GM18951 (cell line): Measurements from ENCODE around the gene ZNF146.
"Not testable (repeated sequence)": the region's sequence is repeated elsewhere in the genome, so short reads cannot be mapped to it uniquely, and the experiment has no call there.

ENCODE experiments used
- POLR2A ChIP-seq: IDR thresholded peaks from 4 replicates; pipeline ENCODE4 v1.6.1; 2011; ENCODE audit warnings: mild to moderate bottlenecking; ENCODE audit not compliant: insufficient read length, insufficient read depth; ENCODE audit errors: extremely low read depth
- in situ Hi-C: fragments of 300-500 bp; cut with MboI; formaldehyde crosslinking; loops from one replicate; pipeline ENCODE4 v1.12.0; 2022; ENCODE audit warnings: low sequenced_read_pairs, mixed read lengths, inconsistent platforms; ENCODE audit not compliant: unreplicated experiment

Gene ZNF146

GRCh38 chr19:36209372-36209771 is 5.5 kb upstream of the ZNF146 start:
- no peak for TF ChIP-seq POLR2A
- in situ Hi-C loops, result no loop called here

DNA sequence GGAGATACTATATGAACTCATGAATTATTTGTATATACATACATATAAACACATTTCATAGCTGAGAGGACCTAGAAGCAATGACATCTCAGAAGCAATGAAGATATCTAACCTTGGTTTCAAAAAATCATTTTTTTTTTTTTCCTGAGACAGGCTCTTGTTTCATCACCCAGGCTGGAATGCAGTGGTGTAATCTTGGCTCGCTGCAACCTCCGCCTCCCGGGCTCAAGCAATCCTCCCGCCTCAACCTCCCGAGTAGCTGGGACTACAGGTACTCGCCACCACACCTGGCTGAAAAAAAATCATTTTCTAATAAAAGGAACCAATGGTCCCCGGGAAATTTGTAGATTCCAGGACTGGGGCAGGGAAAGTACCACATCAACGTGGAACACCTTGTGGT is 4.4 kb upstream of the ZNF146 start:
- TF ChIP-seq POLR2A, result no peak
- in situ Hi-C loops, result no loop called here

- no peak for TF ChIP-seq POLR2A
- in situ Hi-C loops, result no loop called here
These were observed 2.0 kb upstream of the ZNF146 start for GRCh38 chr19:36212895-36213294.

GRCh38 chr19:36215276-36216123 is 594 bp downstream of the ZNF146 start:
- no peak for TF ChIP-seq POLR2A
- in situ Hi-C loops, result no loop called here

DNA sequence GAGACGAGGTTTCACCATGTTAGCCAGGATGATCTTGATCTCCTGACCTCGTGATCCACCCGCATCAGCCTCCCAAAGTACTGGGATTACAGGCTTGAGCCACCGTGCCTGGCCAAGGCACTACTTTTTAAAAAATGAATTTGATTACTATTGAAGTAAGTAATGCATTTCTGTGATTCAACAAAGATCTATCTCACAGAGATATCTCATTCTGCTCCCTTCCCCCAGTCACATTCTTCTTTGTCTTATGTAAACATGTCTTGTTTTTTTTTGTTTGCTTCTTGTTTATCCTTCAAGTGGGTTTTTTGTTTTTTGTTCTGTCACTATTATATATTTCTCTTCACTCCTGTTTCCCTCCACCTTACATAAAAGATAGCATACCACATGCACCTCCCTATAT is 6.6 kb downstream of the ZNF146 start:
- in situ Hi-C loops, result no loop called here
- no peak for TF ChIP-seq POLR2A

DNA sequence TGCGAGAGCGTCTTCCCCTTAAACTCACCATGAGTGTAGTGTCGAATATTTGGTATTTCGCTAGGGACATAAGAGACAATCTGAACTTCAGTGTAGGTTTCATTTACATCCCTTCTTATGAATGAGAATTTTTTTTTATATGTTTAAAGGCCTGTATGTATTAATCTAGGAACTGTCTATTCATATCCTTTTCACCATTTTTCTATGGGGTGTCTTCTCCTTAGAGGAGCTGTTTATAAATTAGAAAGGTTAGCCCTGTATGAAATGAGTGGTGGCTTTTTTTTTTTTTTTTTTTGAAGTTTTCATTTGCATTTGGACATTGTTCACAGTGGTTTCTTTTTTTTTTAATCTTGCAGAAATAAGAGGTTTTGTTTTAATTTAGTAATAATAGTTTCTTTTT is 7.6 kb downstream of the ZNF146 start:
- no peak for TF ChIP-seq POLR2A
- in situ Hi-C loops, result no loop called here

- in situ Hi-C loops, result no loop called here
- no peak for TF ChIP-seq POLR2A
These were observed 10.4 kb downstream of the ZNF146 start for GRCh38 chr19:36225219-36225892.

GRCh38 chr19:36233626-36234025 is 18.7 kb downstream of the ZNF146 start:
- in situ Hi-C loops, result not testable (repeated sequence)

- in situ Hi-C loops, result no loop called here
- no peak for TF ChIP-seq POLR2A
These were observed 21.5 kb downstream of the ZNF146 start for GRCh38 chr19:36236304-36236945.

DNA sequence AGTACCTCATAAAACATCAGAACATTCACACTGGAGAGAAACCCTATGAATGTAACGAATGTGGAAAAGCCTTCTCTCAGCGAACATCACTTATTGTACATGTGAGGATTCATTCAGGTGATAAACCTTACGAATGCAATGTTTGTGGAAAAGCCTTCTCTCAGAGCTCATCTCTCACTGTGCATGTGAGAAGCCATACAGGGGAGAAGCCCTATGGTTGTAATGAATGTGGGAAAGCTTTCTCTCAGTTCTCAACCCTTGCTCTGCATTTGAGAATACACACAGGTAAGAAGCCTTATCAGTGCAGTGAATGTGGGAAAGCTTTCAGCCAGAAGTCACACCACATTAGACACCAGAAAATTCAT is 22.0 kb downstream of the ZNF146 start:
- in situ Hi-C loops, result no loop called here
- no peak for TF ChIP-seq POLR2A

DNA sequence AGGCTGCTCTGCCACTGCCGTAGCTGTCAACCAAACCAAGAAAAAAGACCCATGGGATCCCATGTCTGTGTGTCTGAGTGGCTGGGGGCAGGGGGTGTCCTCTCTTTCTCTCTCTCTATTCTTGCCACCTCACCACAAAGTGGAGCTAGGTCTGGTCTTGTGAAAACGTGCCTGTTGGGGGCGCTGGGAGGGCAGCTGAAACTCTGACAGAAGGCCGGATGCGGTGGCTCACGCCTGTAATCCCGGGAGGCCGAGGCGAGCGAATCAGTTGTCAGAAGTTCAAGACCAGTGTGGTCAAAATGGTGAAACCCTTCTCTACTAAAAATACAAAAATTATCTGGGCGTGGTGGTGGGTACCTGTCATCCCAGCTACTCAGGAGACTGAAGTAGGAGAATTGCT is 29.2 kb downstream of the ZNF146 start:
- in situ Hi-C loops, result no loop called here

DNA sequence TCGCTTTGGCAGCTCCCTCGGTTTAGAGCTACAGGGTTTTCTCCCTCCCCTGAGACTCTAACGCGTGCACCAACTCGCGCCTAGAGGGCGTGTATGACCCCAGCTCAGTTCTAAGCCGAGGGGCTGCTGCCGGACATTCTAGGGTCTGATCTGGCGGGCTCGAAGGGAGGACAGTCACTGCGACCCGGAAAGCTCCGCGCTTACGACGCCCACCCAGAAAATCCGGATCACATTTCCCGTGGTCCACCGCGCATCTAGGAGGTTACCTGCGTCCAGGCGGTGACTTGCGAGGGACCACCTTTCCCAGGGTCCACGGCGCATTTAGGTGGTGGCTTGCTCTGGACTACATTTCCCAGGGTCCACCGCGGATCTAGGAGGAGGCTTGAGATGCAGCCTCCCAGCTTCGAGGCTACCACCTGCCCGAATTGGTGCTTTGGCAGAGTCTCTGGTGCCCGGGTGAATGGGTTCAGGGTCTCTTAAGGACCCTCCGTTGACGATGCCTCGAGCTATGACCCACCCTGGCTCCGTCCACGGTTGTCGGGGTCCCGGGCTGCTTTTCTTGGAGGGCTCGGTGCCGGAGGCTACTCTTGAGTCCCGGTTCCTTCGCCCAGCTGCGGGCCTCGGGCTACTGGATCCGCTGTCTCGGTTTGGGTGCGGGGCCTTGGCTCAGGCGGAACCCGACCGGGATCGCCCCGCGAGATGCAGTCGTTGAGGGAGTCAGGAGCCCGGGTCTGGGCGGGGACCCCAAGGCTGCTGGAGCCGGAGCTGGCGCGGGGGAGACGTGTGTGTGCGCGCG is 30.5 kb downstream of the ZNF146 start:
- no peak for TF ChIP-seq POLR2A
- in situ Hi-C loops, result no loop called here

More for the DNA sequence above, 29.2 kb downstream of the ZNF146 start:
- no peak for TF ChIP-seq POLR2A

- TF ChIP-seq POLR2A, result no peak
- in situ Hi-C loops, result no loop called here
These were observed 31.1 kb downstream of the ZNF146 start for GRCh38 chr19:36246006-36246481.
